Fibroblast of lung (primary cell): ENCODE data around the gene GRAMD2A. TPM values are rescaled to one million over a fixed set of nuclear protein-coding genes. Genes with fewer than 3 reads are reported as not detected.

Source experiments
- DNase-seq, 2 donors: peaks; one replicate each; pipeline versions ENCODE4 v3.0.0 to v3.0.0-alpha.2; 2010; ENCODE audit warnings: low read depth in 2 of 2
- H2AFZ ChIP-seq: 2 replicates; pipeline ENCODE4 v1.5.1; 2012; ENCODE audit warnings: low read length, control low read depth, inconsistent platforms
- H3K27ac ChIP-seq: 2 replicates; pipeline ENCODE4 v1.5.1; 2011; ENCODE audit warnings: low read length, control low read depth; ENCODE audit not compliant: insufficient read depth
- H3K27me3 ChIP-seq: 2 replicates; pipeline ENCODE4 v1.5.1; 2011; ENCODE audit warnings: mild to moderate bottlenecking, low read length; ENCODE audit not compliant: control insufficient read depth, insufficient read depth
- H3K36me3 ChIP-seq: 2 replicates; pipeline ENCODE4 v1.5.1; 2011; ENCODE audit warnings: low read length; ENCODE audit not compliant: control insufficient read depth, insufficient read depth
- H3K4me1 ChIP-seq: 2 replicates; pipeline ENCODE4 v1.5.1; 2011; ENCODE audit warnings: low read length; ENCODE audit not compliant: control insufficient read depth, insufficient read depth; ENCODE audit errors: extremely low read depth
- H3K4me2 ChIP-seq: 2 replicates; pipeline ENCODE4 v1.5.1; 2011; ENCODE audit warnings: low read length, control low read depth; ENCODE audit not compliant: insufficient read depth; ENCODE audit errors: extremely low read depth
- H3K4me3 ChIP-seq, 4 experiments: fragments of 200-600 bp in 1 of 4; sonication (generic) in 1 of 4; replicated peaks in 1 of 4; 2 replicates each; pipeline ENCODE4 v1.5.1; 2011 to 2016; ENCODE audit warnings: low read length in 4 of 4, low read depth in 3 of 4, mild to moderate bottlenecking in 3 of 4, control low read depth in 2 of 4, inconsistent platforms in 1 of 4, mixed read lengths in 1 of 4; ENCODE audit not compliant: insufficient read depth in 1 of 4; ENCODE audit errors: control extremely low read depth in 1 of 4
- H3K79me2 ChIP-seq: 2 replicates; pipeline ENCODE4 v1.5.1; 2012; ENCODE audit warnings: mild to moderate bottlenecking, low read length, inconsistent platforms; ENCODE audit not compliant: control insufficient read depth, insufficient read depth
- H3K9ac ChIP-seq: 2 replicates; pipeline ENCODE4 v1.5.1; 2011; ENCODE audit warnings: mild to moderate bottlenecking, low read length, control low read depth; ENCODE audit not compliant: insufficient read depth
- H3K9me3 ChIP-seq: 2 replicates; pipeline ENCODE4 v1.5.1; 2012; ENCODE audit warnings: low read depth, low read length; ENCODE audit not compliant: control insufficient read depth, insufficient read depth
- H4K20me1 ChIP-seq: 2 replicates; pipeline ENCODE4 v1.5.1; 2011; ENCODE audit warnings: low read length; ENCODE audit not compliant: control insufficient read depth, insufficient read depth; ENCODE audit errors: extremely low read depth
- EZH2 ChIP-seq: IDR thresholded peaks from 2 replicates; pipeline ENCODE4 v1.5.1; 2012; ENCODE audit warnings: low read length, control low read depth, mild to moderate bottlenecking; ENCODE audit errors: missing control alignments
- polyA plus RNA-seq, 2 donors: library from polyadenylated mRNA; depleted of rRNA in 1 of 2; stranded (reverse) in 1 of 2; unstranded in 1 of 2; fragments of >200 nt; gene quantifications; 2 replicates each; pipeline ENCODE4 v1.2.1, GENCODE V29; 2011 to 2012; ENCODE audit warnings: missing spikeins in 1 of 2
- total RNA-seq: library from RNA; depleted of rRNA; stranded (reverse); fragments of >200 nt; gene quantifications from 2 replicates; pipeline ENCODE4 v1.2.1, GENCODE V29; 2014
- TF ChIP-seq, protein P1 (sequence below), 2 donors: IDR thresholded peaks in 1 of 2; conservative IDR thresholded peaks in 1 of 2; 1 replicate in 1 of 2; 2 replicates in 1 of 2; pipeline ENCODE4 v1.5.1; 2011 to 2012; ENCODE audit warnings: low read length in 2 of 2, control low read depth in 1 of 2, inconsistent platforms in 1 of 2, low read depth in 1 of 2, mild to moderate bottlenecking in 1 of 2

GRAMD2A gene
- total and polyA plus RNA-seq, 2 donors (not counting 1 experiment from before 2014, with no cell fraction given), result 0.15 to 0.83 TPM

- H3K27me3 ChIP-seq, result peaks cover 5% of the 10 kb centered on the region
- no peak for DNase-seq
- H3K79me2 ChIP-seq, result no peaks in the 10 kb centered on the region
- H3K9ac ChIP-seq, result no peak overlapping the region
- H3K4me3 ChIP-seq, result no peak overlapping the region
- H3K4me1 ChIP-seq, result no peaks in the 10 kb centered on the region
- H4K20me1 ChIP-seq, result no peaks in the 10 kb centered on the region
- H3K9me3 ChIP-seq, result no peaks in the 10 kb centered on the region
- no peak overlapping the region for H3K27ac ChIP-seq
- no peak overlapping the region for H3K4me2 ChIP-seq
- no peak overlapping the region for H2AFZ ChIP-seq
- peaks cover 11% of the 10 kb centered on the region for H3K36me3 ChIP-seq
- no peak for TF ChIP-seq EZH2
- TF ChIP-seq, protein P1, sequence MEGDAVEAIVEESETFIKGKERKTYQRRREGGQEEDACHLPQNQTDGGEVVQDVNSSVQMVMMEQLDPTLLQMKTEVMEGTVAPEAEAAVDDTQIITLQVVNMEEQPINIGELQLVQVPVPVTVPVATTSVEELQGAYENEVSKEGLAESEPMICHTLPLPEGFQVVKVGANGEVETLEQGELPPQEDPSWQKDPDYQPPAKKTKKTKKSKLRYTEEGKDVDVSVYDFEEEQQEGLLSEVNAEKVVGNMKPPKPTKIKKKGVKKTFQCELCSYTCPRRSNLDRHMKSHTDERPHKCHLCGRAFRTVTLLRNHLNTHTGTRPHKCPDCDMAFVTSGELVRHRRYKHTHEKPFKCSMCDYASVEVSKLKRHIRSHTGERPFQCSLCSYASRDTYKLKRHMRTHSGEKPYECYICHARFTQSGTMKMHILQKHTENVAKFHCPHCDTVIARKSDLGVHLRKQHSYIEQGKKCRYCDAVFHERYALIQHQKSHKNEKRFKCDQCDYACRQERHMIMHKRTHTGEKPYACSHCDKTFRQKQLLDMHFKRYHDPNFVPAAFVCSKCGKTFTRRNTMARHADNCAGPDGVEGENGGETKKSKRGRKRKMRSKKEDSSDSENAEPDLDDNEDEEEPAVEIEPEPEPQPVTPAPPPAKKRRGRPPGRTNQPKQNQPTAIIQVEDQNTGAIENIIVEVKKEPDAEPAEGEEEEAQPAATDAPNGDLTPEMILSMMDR (conservative IDR thresholded peaks at IDR 0.05 in 1 of 2, IDR thresholded peaks at IDR 0.05 in 1 of 2; ENCODE audit: low read depth in 1 of 2, low read length in 2 of 2), result no peak
Measured at GRCh38 chr15:72195101-72195511, 2.5 kb downstream of the GRAMD2A start.

- Histone ChIP-seq H3K4me3 (no peak overlapping the region), H4K20me1 (no peaks in the 10 kb centered on the region), H3K27me3 (peaks cover 5% of the 10 kb centered on the region), H3K4me1 (no peaks in the 10 kb centered on the region), H3K9ac (no peak overlapping the region), H3K27ac (no peak overlapping the region), H3K9me3 (no peaks in the 10 kb centered on the region), H2AFZ (no peak overlapping the region), H3K36me3 (peaks cover 9% of the 10 kb centered on the region), H3K79me2 (no peaks in the 10 kb centered on the region), H3K4me2 (no peak overlapping the region)
- no peak for DNase-seq
- no peak for TF ChIP-seq EZH2
- TF ChIP-seq, protein P1 (conservative IDR thresholded peaks at IDR 0.05 in 1 of 2, IDR thresholded peaks at IDR 0.05 in 1 of 2; ENCODE audit: low read depth in 1 of 2, low read length in 2 of 2), result no peak
Measured at GRCh38 chr15:72193836-72194396, 3.7 kb downstream of the GRAMD2A start.

- Histone ChIP-seq H3K27ac (no peak overlapping the region), H3K9me3 (no peaks in the 10 kb centered on the region), H3K27me3 (peaks cover 5% of the 10 kb centered on the region), H4K20me1 (no peaks in the 10 kb centered on the region), H3K4me1 (no peaks in the 10 kb centered on the region), H3K79me2 (no peaks in the 10 kb centered on the region), H3K4me3 (no peak overlapping the region), H3K4me2 (no peak overlapping the region), H2AFZ (no peak overlapping the region), H3K9ac (no peak overlapping the region), H3K36me3 (no peaks in the 10 kb centered on the region)
- TF ChIP-seq, protein P1 (conservative IDR thresholded peaks at IDR 0.05 in 1 of 2, IDR thresholded peaks at IDR 0.05 in 1 of 2; ENCODE audit: low read depth in 1 of 2, low read length in 2 of 2), result no peak
- TF ChIP-seq EZH2, result no peak
- no peak for DNase-seq
Measured at GRCh38 chr15:72192416-72192815, 5.2 kb downstream of the GRAMD2A start.
